Activated T-helper 2 cell treated with anti-CD3 and anti-CD28 coated beads, Interferon-gamma antibody, Interleukin-2, Interleukin-4, amounts not matched to agents 10 μg/mL and 5 μg/mL and 100 μg/mL, durations not matched to agents 14 hours and 24 hours and 36 hours (primary cell): ENCODE measurements around the gene CLCF1. TPM values are rescaled to one million over a fixed set of nuclear protein-coding genes. Genes with fewer than 3 reads are reported as not detected.

Experiments used
- total RNA-seq: library from RNA; stranded (reverse); gene quantifications from 2 replicates; pipeline ENCODE4 v1.2.3, GENCODE V29; 2022

Gene CLCF1
- total RNA-seq, 1 donor from 2014 or later: 2.9 TPM

Other genes starting within 250 kb of the CLCF1 start
- 282 and 287 TPM in 2 replicates for gene GRK2, start 107.1 kb downstream of the CLCF1 start, total RNA-seq
- gene ANKRD13D, start 84.3 kb downstream of the CLCF1 start, total RNA-seq: 119 and 135 TPM in 2 replicates
- gene SSH3, start 70.1 kb downstream of the CLCF1 start, total RNA-seq: 12.1 and 16.2 TPM in 2 replicates
- 41.1 and 50.1 TPM in 2 replicates for gene POLD4, start 20.1 kb downstream of the CLCF1 start, total RNA-seq
- 32.1 and 34.1 TPM in 2 replicates for gene RAD9A, start 18.4 kb upstream of the CLCF1 start, total RNA-seq
- gene PPP1CA, start 28.3 kb upstream of the CLCF1 start, total RNA-seq: 250 and 262 TPM in 2 replicates
- 112 and 118 TPM in 2 replicates for gene TBC1D10C, start 30.5 kb upstream of the CLCF1 start, total RNA-seq
- gene CARNS1, start 42.1 kb upstream of the CLCF1 start, total RNA-seq: 0.51 and 0.68 TPM in 2 replicates
- 67.6 and 70.2 TPM in 2 replicates for gene RPS6KB2, start 54.9 kb upstream of the CLCF1 start, total RNA-seq
- gene PTPRCAP, start 64.1 kb upstream of the CLCF1 start, total RNA-seq: 89.8 and 94.4 TPM in 2 replicates
- gene CORO1B, start 69.9 kb upstream of the CLCF1 start, total RNA-seq: 177 and 186 TPM in 2 replicates
- not detected in 2 replicates for gene GPR152, start 79.1 kb upstream of the CLCF1 start, total RNA-seq
- 0.73 and 1.0 TPM in 2 replicates for gene CABP4, start 81.8 kb upstream of the CLCF1 start, total RNA-seq
- gene TMEM134, start 95.7 kb upstream of the CLCF1 start, total RNA-seq: 58.5 and 62.0 TPM in 2 replicates
- 190 and 191 TPM in 2 replicates for gene AIP, start 109.4 kb upstream of the CLCF1 start, total RNA-seq
- 118 and 120 TPM in 2 replicates for gene PITPNM1, start 131.8 kb upstream of the CLCF1 start, total RNA-seq
- gene CDK2AP2, start 134.6 kb upstream of the CLCF1 start, total RNA-seq: 117 and 119 TPM in 2 replicates
- gene CABP2, start 149.8 kb upstream of the CLCF1 start, total RNA-seq: not detected in 2 replicates
- 339 and 344 TPM in 2 replicates for gene GSTP1, start 210.2 kb upstream of the CLCF1 start, total RNA-seq
- gene NDUFV1, start 233.3 kb upstream of the CLCF1 start, total RNA-seq: 237 and 242 TPM in 2 replicates